ENCODE measurements around the gene ASMTL.

ASMTL gene

GRCh38 chrX:1403228-1403627 is 49.5 kb downstream of the ASMTL start:
- no peak for DNase-seq

- no peak for DNase-seq
Observed at GRCh38 chrX:1401611-1402430, 50.9 kb downstream of the ASMTL start.

- peak; percentile 17 for DNase-seq
Observed at GRCh38 chrX:1400742-1401471, 51.8 kb downstream of the ASMTL start.

- DNase-seq = peak; percentile 10
Observed at GRCh38 chrX:1400049-1400448, 52.7 kb downstream of the ASMTL start.

- DNase-seq = peak; percentile 13
Observed at GRCh38 chrX:1398431-1399340, 54.0 kb downstream of the ASMTL start.

- peak; percentile 9 for DNase-seq
Observed at GRCh38 chrX:1397441-1398270, 55.1 kb downstream of the ASMTL start.

GRCh38 chrX:1397001-1397400 is 55.7 kb downstream of the ASMTL start:
- DNase-seq = no peak

- DNase-seq = no peak
Observed at GRCh38 chrX:1395646-1396216, 57.0 kb downstream of the ASMTL start.

- peak; percentile 18 for DNase-seq
Observed at GRCh38 chrX:1394731-1395501, 57.8 kb downstream of the ASMTL start.

- peak; percentile 12 for DNase-seq
Observed at GRCh38 chrX:1393871-1394615, 58.7 kb downstream of the ASMTL start.

GRCh38 chrX:1392376-1393068 is 60.2 kb downstream of the ASMTL start:
- DNase-seq = no peak

- DNase-seq = peak; percentile 100
Observed at GRCh38 chrX:1391707-1392375, 60.9 kb downstream of the ASMTL start, which contains the start of gene SLC25A6. TSS of gene SLC25A6 (minus strand) at chrX:1392113. CDS start at chrX:1392009, 104 bp downstream.

GRCh38 chrX:1391370-1391706 is 61.4 kb downstream of the ASMTL start:
- peak; percentile 97 for DNase-seq

GRCh38 chrX:1390621-1391369 is 61.9 kb downstream of the ASMTL start:
- DNase-seq = peak; percentile 13

GRCh38 chrX:1389993-1390285 is 62.8 kb downstream of the ASMTL start:
- DNase-seq = peak; percentile 8

GRCh38 chrX:1389181-1389992 is 63.3 kb downstream of the ASMTL start:
- peak; percentile 17 for DNase-seq

- peak; percentile 2 for DNase-seq
Observed at GRCh38 chrX:1388651-1389050, 64.1 kb downstream of the ASMTL start.
